ENCODE data around the gene EIF2B2. TPM values are rescaled to one million over a fixed set of nuclear protein-coding genes. Genes with fewer than 3 reads are reported as not detected.
A peak's percentile ranks its signal among the peaks of the same experiment; 100 is the strongest.

EIF2B2 gene
- total and polyA plus RNA-seq, 2 of the 13 experiments (the other 11 are each of a cell fraction or from before 2014, with no cell fraction given), result 54.4 to 78.6 TPM

DNA sequence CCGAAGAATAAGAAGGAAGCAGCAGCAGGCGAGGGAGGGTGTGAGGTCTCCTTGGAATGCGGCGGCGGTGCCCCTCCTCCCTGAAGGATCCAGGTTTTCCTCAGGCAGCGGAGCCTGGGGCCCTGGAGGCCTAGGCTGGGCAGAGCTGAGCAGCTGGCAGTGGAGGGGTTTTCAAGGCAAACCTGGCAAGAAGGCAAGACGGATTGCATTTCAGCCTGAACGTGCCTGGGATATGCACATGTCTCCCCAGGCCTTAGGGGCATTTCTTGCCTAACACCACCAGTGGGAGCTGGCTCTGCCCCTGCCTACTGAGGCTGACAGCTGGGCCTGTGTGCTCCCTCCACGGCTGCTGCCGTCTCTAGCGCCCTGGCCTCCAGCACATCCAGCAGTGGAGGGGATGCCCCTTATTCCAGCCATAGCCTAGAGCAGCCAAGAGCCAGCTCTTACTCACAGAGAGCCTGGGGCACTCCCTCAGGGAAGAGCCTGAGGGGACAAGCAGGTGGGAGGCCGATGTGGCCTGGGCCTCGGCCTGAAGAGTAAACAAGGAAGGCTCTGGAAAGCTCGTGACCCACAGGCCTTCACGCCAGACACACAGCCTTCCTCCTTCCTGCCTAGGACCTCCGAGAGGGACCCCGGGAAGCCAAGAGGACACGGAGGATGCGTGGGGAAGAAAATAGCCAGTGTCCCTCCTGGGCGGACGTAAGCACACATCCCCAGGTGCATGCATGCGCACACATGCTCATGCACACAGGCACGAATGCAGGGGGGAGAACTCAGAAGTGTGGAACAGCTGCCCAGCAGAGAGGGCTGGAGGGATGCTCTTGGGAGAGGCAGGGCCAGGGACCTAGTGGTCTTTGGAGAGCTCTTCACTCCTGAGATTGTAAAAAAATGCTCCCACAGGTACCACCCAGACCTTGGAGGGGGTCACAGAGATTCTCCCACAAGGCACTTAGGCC, 23.0 kb upstream of the EIF2B2 start (continued):
- TF ChIP-seq, protein P1, sequence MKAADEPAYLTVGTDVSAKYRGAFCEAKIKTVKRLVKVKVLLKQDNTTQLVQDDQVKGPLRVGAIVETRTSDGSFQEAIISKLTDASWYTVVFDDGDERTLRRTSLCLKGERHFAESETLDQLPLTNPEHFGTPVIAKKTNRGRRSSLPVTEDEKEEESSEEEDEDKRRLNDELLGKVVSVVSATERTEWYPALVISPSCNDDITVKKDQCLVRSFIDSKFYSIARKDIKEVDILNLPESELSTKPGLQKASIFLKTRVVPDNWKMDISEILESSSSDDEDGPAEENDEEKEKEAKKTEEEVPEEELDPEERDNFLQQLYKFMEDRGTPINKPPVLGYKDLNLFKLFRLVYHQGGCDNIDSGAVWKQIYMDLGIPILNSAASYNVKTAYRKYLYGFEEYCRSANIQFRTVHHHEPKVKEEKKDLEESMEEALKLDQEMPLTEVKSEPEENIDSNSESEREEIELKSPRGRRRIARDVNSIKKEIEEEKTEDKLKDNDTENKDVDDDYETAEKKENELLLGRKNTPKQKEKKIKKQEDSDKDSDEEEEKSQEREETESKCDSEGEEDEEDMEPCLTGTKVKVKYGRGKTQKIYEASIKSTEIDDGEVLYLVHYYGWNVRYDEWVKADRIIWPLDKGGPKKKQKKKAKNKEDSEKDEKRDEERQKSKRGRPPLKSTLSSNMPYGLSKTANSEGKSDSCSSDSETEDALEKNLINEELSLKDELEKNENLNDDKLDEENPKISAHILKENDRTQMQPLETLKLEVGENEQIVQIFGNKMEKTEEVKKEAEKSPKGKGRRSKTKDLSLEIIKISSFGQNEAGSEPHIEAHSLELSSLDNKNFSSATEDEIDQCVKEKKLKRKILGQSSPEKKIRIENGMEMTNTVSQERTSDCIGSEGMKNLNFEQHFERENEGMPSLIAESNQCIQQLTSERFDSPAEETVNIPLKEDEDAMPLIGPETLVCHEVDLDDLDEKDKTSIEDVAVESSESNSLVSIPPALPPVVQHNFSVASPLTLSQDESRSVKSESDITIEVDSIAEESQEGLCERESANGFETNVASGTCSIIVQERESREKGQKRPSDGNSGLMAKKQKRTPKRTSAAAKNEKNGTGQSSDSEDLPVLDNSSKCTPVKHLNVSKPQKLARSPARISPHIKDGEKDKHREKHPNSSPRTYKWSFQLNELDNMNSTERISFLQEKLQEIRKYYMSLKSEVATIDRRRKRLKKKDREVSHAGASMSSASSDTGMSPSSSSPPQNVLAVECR (CRISPR knock-in tag; IDR thresholded peaks at IDR 0.05; ENCODE audit: borderline replicate concordance), result peak; percentile 35; the same call in 1 of the 2 replicates
- TF ChIP-seq CCAR2 (optimal IDR thresholded peaks at IDR 0.05; ENCODE audit: low read depth, low read length) (no peak), SRSF4 (IDR thresholded peaks at IDR 0.05; ENCODE audit: low read depth, low read length, poor library complexity, severe bottlenecking) (no peak), KLF12 (CRISPR knock-in tag; IDR thresholded peaks at IDR 0.05; ENCODE audit: borderline replicate concordance) (no peak), YEATS2 (CRISPR knock-in tag; IDR thresholded peaks at IDR 0.05; ENCODE audit: borderline replicate concordance) (no peak), ARNT2 (CRISPR knock-in tag; IDR thresholded peaks at IDR 0.05; ENCODE audit: low read depth) (no peak), ZNF768 (CRISPR knock-in tag; IDR thresholded peaks at IDR 0.05) (0 out of 2 replicates have a peak, but pooled peaks have one; percentile 2), TAF15 (IDR thresholded peaks at IDR 0.05; ENCODE audit: low read depth, low read length, poor library complexity, severe bottlenecking) (no peak), STAG1 (CRISPR knock-in tag; IDR thresholded peaks at IDR 0.05) (peak; percentile 44), GABPB1 (CRISPR knock-in tag; IDR thresholded peaks at IDR 0.05) (peak; percentile 23; the same call in 1 of the 2 replicates), TFAP4 (IDR thresholded peaks at IDR 0.05; ENCODE audit: borderline replicate concordance, low read depth) (peak; percentile 28; the same call in 1 of the 2 replicates), FOXK1 (CRISPR knock-in tag; IDR thresholded peaks at IDR 0.05; ENCODE audit: borderline replicate concordance, low read depth) (no peak), TEAD3 (CRISPR knock-in tag; optimal IDR thresholded peaks at IDR 0.05; ENCODE audit: borderline replicate concordance) (no peak), ZFP82 (CRISPR knock-in tag; IDR thresholded peaks at IDR 0.05; ENCODE audit: borderline replicate concordance) (no peak), SPEN (CRISPR knock-in tag; IDR thresholded peaks at IDR 0.05; ENCODE audit: low read depth) (0 out of 2 replicates have a peak, but pooled peaks have one; percentile 25), DMAP1 (CRISPR knock-in tag; IDR thresholded peaks at IDR 0.05) (no peak), SMC3 (IDR thresholded peaks at IDR 0.05; ENCODE audit: low read length) (no peak), ZNF891 (CRISPR knock-in tag; IDR thresholded peaks at IDR 0.05) (0 out of 2 replicates have a peak, but pooled peaks have one; percentile 37), KLF9 (CRISPR knock-in tag; IDR thresholded peaks at IDR 0.05; ENCODE audit: low read depth) (no peak), ZNF772 (CRISPR knock-in tag; IDR thresholded peaks at IDR 0.05) (peak; percentile 27; the same call in 1 of the 2 replicates), SMARCC2 (IDR thresholded peaks at IDR 0.05) (no peak), TRIM24 (CRISPR knock-in tag; IDR thresholded peaks at IDR 0.05) (no peak), RFX1 (IDR thresholded peaks at IDR 0.05) (no peak), GATAD1 (CRISPR knock-in tag; IDR thresholded peaks at IDR 0.05) (0 out of 2 replicates have a peak, but pooled peaks have one; percentile 26), FOXA1 (IDR thresholded peaks at IDR 0.05) (no peak), FOXA1 (CRISPR knock-in tag; IDR thresholded peaks at IDR 0.05) (peak; percentile 75)

Measured in HepG2 (cell line).